Keratinocyte (primary cell): Measurements from ENCODE around the gene RNF38. TPM values are rescaled to one million over a fixed set of nuclear protein-coding genes. Genes with fewer than 3 reads are reported as not detected.

Experiments
- DNase-seq: peaks from one replicate; pipeline ENCODE4 v3.0.0-alpha.2; 2011; ENCODE audit warnings: low read depth, missing footprints, low spot score
- FAIRE-seq: peaks from 2 replicates; lab custom pipeline; 2011; peaks lifted over from hg19 to GRCh38; lab: Jason Lieb, UNC
- H2AFZ ChIP-seq: 2 replicates; pipeline ENCODE4 v1.6.0; 2012; ENCODE audit warnings: low read length, control low read depth, inconsistent platforms; ENCODE audit not compliant: control insufficient read depth
- H3K27ac ChIP-seq: 2 replicates; pipeline ENCODE4 v1.5.1; 2011; ENCODE audit warnings: low read length; ENCODE audit not compliant: control insufficient read depth, insufficient read depth
- H3K27me3 ChIP-seq: 3 replicates; pipeline ENCODE4 v1.6.0; 2011; ENCODE audit warnings: low read length; ENCODE audit not compliant: control insufficient read depth, insufficient read depth; ENCODE audit errors: extremely low read depth
- H3K36me3 ChIP-seq, 2 experiments: 2 replicates in 1 of 2; 3 replicates in 1 of 2; pipeline ENCODE4 v1.5.1; 2011; ENCODE audit warnings: low read length in 2 of 2, mild to moderate bottlenecking in 1 of 2; ENCODE audit not compliant: control insufficient read depth in 2 of 2, insufficient read depth in 2 of 2; ENCODE audit errors: extremely low read depth in 1 of 2
- H3K4me1 ChIP-seq: 3 replicates; pipeline ENCODE4 v1.5.1; 2011; ENCODE audit warnings: low read length; ENCODE audit not compliant: control insufficient read depth, insufficient read depth; ENCODE audit errors: extremely low read depth
- H3K4me2 ChIP-seq: 3 replicates; pipeline ENCODE4 v1.6.0; 2011; ENCODE audit warnings: low read depth, low read length; ENCODE audit not compliant: control insufficient read depth, insufficient read depth; ENCODE audit errors: extremely low read depth
- H3K4me3 ChIP-seq, 3 experiments: fragments of 200-600 bp in 1 of 3; sonication (generic) in 1 of 3; 2 replicates in 2 of 3; 3 replicates in 1 of 3; pipeline ENCODE4 v1.5.1; 2011 to 2016; ENCODE audit warnings: low read length in 3 of 3, mild to moderate bottlenecking in 3 of 3, control low read depth in 2 of 3, inconsistent platforms in 1 of 3, low read depth in 1 of 3, mixed read lengths in 1 of 3, mixed run types in 1 of 3, moderate library complexity in 1 of 3; ENCODE audit not compliant: control insufficient read depth in 2 of 3, insufficient read depth in 2 of 3; ENCODE audit errors: extremely low read depth in 1 of 3
- H3K79me2 ChIP-seq: 2 replicates; pipeline ENCODE4 v1.6.0; 2012; ENCODE audit warnings: low read length; ENCODE audit not compliant: control insufficient read depth, insufficient read depth
- H3K9ac ChIP-seq: 3 replicates; pipeline ENCODE4 v1.6.0; 2011; ENCODE audit warnings: low read length; ENCODE audit not compliant: control insufficient read depth, insufficient read depth; ENCODE audit errors: extremely low read depth
- H3K9me1 ChIP-seq: 3 replicates; pipeline ENCODE4 v1.6.0; 2011; ENCODE audit warnings: low read length; ENCODE audit not compliant: control insufficient read depth, insufficient read depth; ENCODE audit errors: extremely low read depth
- H3K9me3 ChIP-seq: 2 replicates; pipeline ENCODE4 v1.5.1; 2012; ENCODE audit warnings: low read depth, low read length; ENCODE audit not compliant: control insufficient read depth
- H4K20me1 ChIP-seq: 3 replicates; pipeline ENCODE4 v1.6.0; 2011; ENCODE audit warnings: low read length; ENCODE audit not compliant: control insufficient read depth, insufficient read depth; ENCODE audit errors: extremely low read depth
- CTCF ChIP-seq, 3 experiments: IDR thresholded peaks in 1 of 3; conservative IDR thresholded peaks in 1 of 3; optimal IDR thresholded peaks in 1 of 3; 2 replicates in 2 of 3; 3 replicates in 1 of 3; pipeline versions ENCODE3 to v1.5.1; 2011; ENCODE audit warnings: low read length in 3 of 3, mild to moderate bottlenecking in 3 of 3, moderate library complexity in 2 of 3, control low read depth in 1 of 3, inconsistent platforms in 1 of 3; ENCODE audit not compliant: insufficient read depth in 2 of 3; ENCODE audit errors: extremely low read depth in 1 of 3
- EZH2 ChIP-seq: IDR thresholded peaks from one replicate; pipeline ENCODE4 v1.6.1; 2012; ENCODE audit warnings: inconsistent platforms, mild to moderate bottlenecking, low read length, moderate library complexity
- dilution Hi-C: fragments of 300-500 bp; cut with MboI; formaldehyde crosslinking; loops from one replicate; pipeline ENCODE4 v1.7.0; 2020; ENCODE audit warnings: low sequenced_read_pairs; ENCODE audit not compliant: extremely low pct_ligation_motif_present
- polyA plus RNA-seq, 5 experiments: library from polyadenylated mRNA; depleted of rRNA in 3 of 5; stranded (reverse) in 3 of 5; stranded (forward) in 1 of 5; unstranded in 1 of 5; fragments of >200 nt; gene quantifications; 1 replicate in 1 of 5; 2 replicates in 3 of 5; 3 replicates in 1 of 5; pipeline versions ENCODE4 v1.2.1 to v1.2.3, GENCODE V29; 2011 to 2012; ENCODE audit warnings: missing spikeins in 2 of 5, low read depth in 1 of 5, low replicate concordance in 1 of 5

The RNF38 gene
- polyA plus RNA-seq, 1 donor (not counting 4 experiments of a cell fraction or from before 2014, with no cell fraction given), result 12.5 TPM

- no peaks in the 10 kb centered on the region for H3K79me2 ChIP-seq
- DNase-seq (no peak), FAIRE-seq (no peak)
- dilution Hi-C loops, result no loop called here
- H3K4me2 ChIP-seq, result no peak overlapping the region
- H3K4me3 ChIP-seq, result no peak overlapping the region
- TF ChIP-seq CTCF (optimal IDR thresholded peaks at IDR 0.05 in 1 of 3, IDR thresholded peaks at IDR 0.05 in 1 of 3, conservative IDR thresholded peaks at IDR 0.05 in 1 of 3; ENCODE audit: extremely low read depth in 1 of 3, insufficient read depth in 2 of 3, low read length in 3 of 3) (no peak), EZH2 (no peak)
- H3K27ac ChIP-seq, result no peak overlapping the region
- H3K9me3 ChIP-seq, result no peaks in the 10 kb centered on the region
- no peaks in the 10 kb centered on the region for H3K36me3 ChIP-seq
- H3K27me3 ChIP-seq, result no peaks in the 10 kb centered on the region
- no peak overlapping the region for H2AFZ ChIP-seq
- H3K4me1 ChIP-seq, result peaks cover 42% of the 10 kb centered on the region
- H3K9me1 ChIP-seq, result no peaks in the 10 kb centered on the region
- H4K20me1 ChIP-seq, result no peaks in the 10 kb centered on the region
- H3K9ac ChIP-seq, result no peak overlapping the region
Observed at GRCh38 chr9:36316049-36316448, 84.0 kb downstream of the RNF38 start.

GRCh38 chr9:36315283-36315682, 84.8 kb downstream of the RNF38 start:
- no peak for TF ChIP-seq CTCF (optimal IDR thresholded peaks at IDR 0.05 in 1 of 3, IDR thresholded peaks at IDR 0.05 in 1 of 3, conservative IDR thresholded peaks at IDR 0.05 in 1 of 3; ENCODE audit: extremely low read depth in 1 of 3, insufficient read depth in 2 of 3, low read length in 3 of 3)
- no peak for TF ChIP-seq EZH2
- no peaks in the 10 kb centered on the region for H3K79me2 ChIP-seq
- H3K4me1 ChIP-seq, result peaks cover 36% of the 10 kb centered on the region
- H3K36me3 ChIP-seq, result no peaks in the 10 kb centered on the region
- FAIRE-seq, result peak; percentile 63
- H4K20me1 ChIP-seq, result no peaks in the 10 kb centered on the region
- no peaks in the 10 kb centered on the region for H3K9me3 ChIP-seq
- H3K9ac ChIP-seq, result no peak overlapping the region
- H3K9me1 ChIP-seq, result no peaks in the 10 kb centered on the region
- no peak overlapping the region for H3K27ac ChIP-seq
- no peak overlapping the region for H3K4me3 ChIP-seq
- DNase-seq, result no peak
- dilution Hi-C loops, result no loop called here
- no peak overlapping the region for H3K4me2 ChIP-seq
- H3K27me3 ChIP-seq, result no peaks in the 10 kb centered on the region
- H2AFZ ChIP-seq, result peak overlapping the region; percentile 43
